ENCODE results near the gene ARID3B. TPM values are rescaled to one million over a fixed set of nuclear protein-coding genes. Genes with fewer than 3 reads are reported as not detected.

Gene ARID3B
- total RNA-seq, 3 donors from 2014 or later: 5.2 to 6.0 (median 5.9) TPM

- no peak for DNase-seq (ENCODE audit: low spot score in 2 of 2)
- H3K4me1 ChIP-seq: peaks cover 4 to 7% of the 10 kb centered on the region in 2 donors
- no peak overlapping the region for H3K27ac ChIP-seq
- intact Hi-C loops (cut with DNase I; ENCODE audit: low total_unique reads): loop anchor here (10.0 kb wide), 1 partner anchor 65 kb away; the partner anchor contains the start of gene CLK3
- no peak for TF ChIP-seq POLR2A (IDR thresholded peaks at IDR 0.05)
- no peak for TF ChIP-seq POLR2AphosphoS5 (IDR thresholded peaks at IDR 0.05)
- no peak for TF ChIP-seq CTCF (IDR thresholded peaks at IDR 0.05)
- no peaks in the 10 kb centered on the region for H3K9me3 ChIP-seq
- no peaks in the 10 kb centered on the region for H3K27me3 ChIP-seq
- H3K36me3 ChIP-seq: no peaks in the 10 kb centered on the region
- no peak overlapping the region for H3K4me3 ChIP-seq
Observed at GRCh38 chr15:74549816-74550215, 8.8 kb downstream of the ARID3B start.

GRCh38 chr15:74551714-74552113 is 10.7 kb downstream of the ARID3B start:
- intact Hi-C loops (cut with DNase I; ENCODE audit: low total_unique reads): no loop called here
- TF ChIP-seq CTCF (IDR thresholded peaks at IDR 0.05) (no peak), POLR2A (IDR thresholded peaks at IDR 0.05) (no peak), POLR2AphosphoS5 (IDR thresholded peaks at IDR 0.05) (no peak)

GRCh38 chr15:74552773-74553441 is 11.9 kb downstream of the ARID3B start:
- intact Hi-C loops (cut with DNase I; ENCODE audit: low total_unique reads): no loop called here
- Histone ChIP-seq H3K4me3 (no peak overlapping the region), H3K4me1 (no peaks in the 10 kb centered on the region), H3K27ac (no peak overlapping the region), H3K27me3 (no peaks in the 10 kb centered on the region), H3K9me3 (no peaks in the 10 kb centered on the region), H3K36me3 (no peaks in the 10 kb centered on the region)
- no peak for TF ChIP-seq POLR2AphosphoS5 (IDR thresholded peaks at IDR 0.05)
- no peak for TF ChIP-seq POLR2A (IDR thresholded peaks at IDR 0.05)
- no peak for TF ChIP-seq CTCF (IDR thresholded peaks at IDR 0.05)
- DNase-seq (ENCODE audit: low spot score in 2 of 2): no peak

More at GRCh38 chr15:74551714-74552113, 10.7 kb downstream of the ARID3B start:
- Histone ChIP-seq H3K27me3 (no peaks in the 10 kb centered on the region), H3K4me1 (no peaks in the 10 kb centered on the region), H3K4me3 (no peak overlapping the region), H3K36me3 (no peaks in the 10 kb centered on the region), H3K27ac (no peak overlapping the region), H3K9me3 (no peaks in the 10 kb centered on the region)
- DNase-seq (ENCODE audit: low spot score in 2 of 2): no peak

GRCh38 chr15:74555192-74555591 is 14.2 kb downstream of the ARID3B start:
- H3K4me3 ChIP-seq: no peak overlapping the region

More at GRCh38 chr15:74555192-74555591, 14.2 kb downstream of the ARID3B start:
- intact Hi-C loops (cut with DNase I; ENCODE audit: low total_unique reads): no loop called here
- no peaks in the 10 kb centered on the region for H3K4me1 ChIP-seq
- DNase-seq (ENCODE audit: low spot score in 2 of 2): no peak
- H3K27me3 ChIP-seq: no peaks in the 10 kb centered on the region
- TF ChIP-seq CTCF (IDR thresholded peaks at IDR 0.05) (no peak), POLR2A (IDR thresholded peaks at IDR 0.05) (no peak), POLR2AphosphoS5 (IDR thresholded peaks at IDR 0.05) (no peak)
- no peaks in the 10 kb centered on the region for H3K36me3 ChIP-seq
- no peaks in the 10 kb centered on the region for H3K9me3 ChIP-seq
- no peak overlapping the region for H3K27ac ChIP-seq

Data from breast epithelium (tissue), 4 donors.